Stimulated activated CD4-positive, alpha-beta T cell treated with anti-CD3 and anti-CD28 coated beads, Interleukin-12 subunit alpha, Interleukin-12 subunit beta, amount 100 ng/mL, for 4 hours (primary cell): ENCODE results near the gene ERI3.
A peak's percentile ranks its signal among the peaks of the same experiment; 100 is the strongest.
"Not testable (repeated sequence)": the region's sequence is repeated elsewhere in the genome, so short reads cannot be mapped to it uniquely, and the experiment has no call there.

Experiments
- DNase-seq: peaks from one replicate; pipeline ENCODE4 v3.0.0-alpha.2; 2020

ERI3 gene

DNA sequence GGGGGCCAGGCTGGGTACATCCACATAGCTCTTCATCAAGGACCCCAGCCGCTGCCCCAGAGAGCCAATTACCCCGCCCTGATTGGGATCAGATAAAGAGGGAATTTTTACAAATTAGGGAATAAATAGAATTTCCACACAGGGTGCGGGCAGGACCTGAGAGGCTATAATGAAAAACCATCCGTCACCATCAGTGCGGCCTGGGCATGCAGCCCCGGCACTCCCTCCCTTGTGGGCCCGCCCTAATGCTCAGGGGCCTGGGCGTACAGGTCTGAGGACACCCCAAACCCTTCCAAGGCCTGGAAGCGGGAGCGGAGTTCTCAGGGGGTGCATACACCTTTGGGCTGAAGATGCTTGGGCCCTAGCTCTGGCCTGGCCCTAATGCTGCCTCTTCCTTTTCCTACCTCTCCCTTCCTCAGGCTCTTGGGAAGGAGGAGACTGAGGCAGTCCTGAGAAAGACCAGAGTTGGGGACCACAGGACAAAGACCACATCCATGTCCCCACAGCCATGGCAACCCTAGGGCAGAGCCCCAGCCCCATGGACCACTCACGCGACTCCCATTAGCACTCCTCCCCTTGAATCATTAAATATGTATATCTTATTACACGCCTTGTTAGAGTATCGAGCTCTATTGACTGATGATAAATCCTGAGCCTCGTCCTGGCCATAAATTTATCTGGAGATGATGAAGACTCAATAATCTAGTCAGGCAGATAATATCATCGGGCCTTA is 125.5 kb downstream of the ERI3 start:
- DNase-seq, result no peak

DNA sequence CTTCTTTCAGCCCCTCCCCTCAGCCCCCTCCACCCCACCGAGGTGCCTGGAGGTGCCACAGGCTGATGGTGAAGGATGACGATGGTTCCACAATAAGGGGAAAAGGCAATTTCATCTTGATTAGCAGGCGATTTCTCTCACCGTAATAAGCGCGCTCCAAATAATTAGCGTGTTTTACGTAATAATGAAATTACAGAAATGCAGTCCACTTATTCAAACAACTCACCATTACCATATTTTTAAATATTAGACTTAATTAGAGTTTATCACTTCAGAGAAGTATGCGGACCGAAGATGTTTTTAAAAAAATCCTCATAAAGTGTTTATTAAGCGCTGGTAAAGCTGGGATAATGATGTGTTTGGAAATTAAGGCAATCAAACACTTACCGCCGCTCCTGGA is 126.8 kb downstream of the ERI3 start:
- DNase-seq, result no peak

DNA sequence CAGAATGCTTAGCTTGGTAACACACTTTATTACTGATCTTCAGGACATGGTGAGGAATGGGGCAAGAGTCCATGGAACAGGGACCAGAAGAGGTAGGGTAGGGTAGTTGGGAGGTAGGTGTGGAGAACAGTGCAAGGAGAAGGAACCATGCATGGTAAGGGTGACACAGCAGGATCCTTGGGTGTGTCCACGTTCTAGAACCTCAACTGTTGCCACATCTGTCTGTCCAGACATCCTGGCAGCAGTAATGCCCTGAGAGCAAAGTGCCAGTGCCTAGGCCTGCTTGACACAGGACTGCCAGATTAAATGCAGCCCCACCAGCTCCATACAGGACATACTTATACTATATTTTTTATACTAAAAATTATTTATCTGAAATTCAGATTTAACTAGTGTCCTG is 127.8 kb downstream of the ERI3 start:
- DNase-seq, result no peak

DNA sequence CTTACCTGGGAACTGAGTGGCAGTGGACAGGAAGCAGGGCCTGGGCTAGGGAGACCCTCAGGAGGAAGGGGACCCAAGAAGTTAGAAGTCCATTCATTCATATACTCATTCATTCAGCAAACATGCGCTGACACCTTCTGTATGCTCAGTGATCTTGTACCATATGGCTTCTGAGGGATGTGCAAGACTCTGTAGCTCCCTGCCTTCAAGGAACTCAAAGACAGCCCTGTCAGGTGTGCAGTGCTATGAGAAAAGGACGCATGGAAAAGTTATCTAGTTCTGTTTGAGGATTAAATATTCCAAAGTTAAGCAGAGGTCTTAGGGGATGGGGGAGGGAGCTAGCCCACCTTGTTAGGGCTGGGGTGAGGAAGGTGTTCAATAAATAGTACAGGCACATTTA is 129.3 kb downstream of the ERI3 start:
- DNase-seq, result no peak

DNA sequence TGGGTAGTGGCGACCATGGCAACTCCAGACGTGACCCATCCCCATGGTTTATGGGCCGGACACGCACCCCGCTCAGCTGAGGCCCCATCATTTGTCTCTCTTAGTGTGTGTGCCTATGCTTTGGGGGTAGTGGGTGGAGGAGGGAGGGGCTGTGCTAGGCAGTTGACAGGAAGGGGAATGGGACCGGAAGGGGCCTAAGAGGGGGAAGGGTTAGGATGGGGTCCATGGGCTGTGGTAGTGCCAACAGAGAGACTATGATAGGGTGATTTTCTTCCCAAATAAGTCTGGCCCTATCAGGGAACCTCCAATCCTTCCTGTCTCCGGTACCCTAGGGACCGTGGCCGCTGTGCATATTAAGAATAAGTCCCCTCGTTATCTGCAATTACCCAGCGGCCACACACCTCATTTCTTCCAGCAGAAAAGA is 131.9 kb downstream of the ERI3 start:
- no peak for DNase-seq

DNA sequence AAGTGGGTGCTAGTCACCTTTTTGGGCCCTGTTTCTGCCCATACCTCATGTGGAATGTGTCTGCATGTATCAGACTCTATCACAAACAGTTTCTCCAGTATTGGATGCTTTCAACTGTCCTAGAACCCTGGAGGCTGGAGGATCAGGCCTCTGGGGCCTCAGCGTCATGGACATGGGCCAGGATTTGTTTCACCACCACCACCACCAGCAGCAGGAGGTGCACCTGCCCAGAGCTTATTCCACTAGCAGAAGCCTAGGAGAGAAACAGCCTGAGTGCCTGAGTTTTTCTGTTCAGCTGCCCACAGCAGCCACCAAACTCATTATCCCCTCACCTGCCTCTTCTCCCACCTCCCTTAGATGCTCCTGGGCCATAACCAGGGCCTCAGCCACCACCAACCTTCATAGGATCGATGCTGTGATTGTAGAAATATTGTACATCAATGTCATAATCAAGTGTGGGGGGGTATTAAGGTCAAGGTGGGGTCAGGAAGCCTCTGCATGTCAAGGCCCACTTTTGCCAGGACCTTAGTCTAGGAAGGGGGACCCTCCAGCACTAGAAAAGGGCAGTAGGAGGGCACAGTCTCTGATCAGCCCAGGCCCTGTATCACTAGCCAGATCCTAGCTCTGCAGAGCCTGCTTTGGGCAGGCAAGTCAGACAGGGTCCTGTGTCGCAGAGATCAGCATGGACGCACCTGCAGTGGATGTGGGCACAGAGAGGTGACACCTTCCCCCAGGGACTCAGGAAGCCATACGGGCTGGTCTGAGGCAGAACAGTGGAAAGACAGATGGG is 132.5 kb downstream of the ERI3 start:
- DNase-seq, result no peak

DNA sequence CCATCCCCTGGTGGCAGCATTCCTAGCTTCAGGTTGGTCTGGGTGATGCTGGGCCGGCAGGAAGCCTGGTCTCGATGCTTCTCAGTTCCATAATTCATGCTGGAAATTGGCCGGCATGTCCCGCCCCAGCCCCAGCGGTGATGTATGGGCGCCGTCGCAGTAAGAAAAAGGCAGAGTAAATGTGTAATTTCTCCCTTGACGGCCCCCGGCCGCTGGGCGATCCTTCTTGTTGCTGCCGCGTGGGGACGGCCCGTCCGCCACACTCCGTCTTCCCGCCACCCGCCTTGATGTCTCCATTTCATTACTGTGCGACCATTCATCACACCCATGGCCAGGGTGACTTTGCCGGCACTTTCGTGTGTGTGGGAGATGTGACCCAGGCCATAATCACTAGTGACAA is 133.3 kb downstream of the ERI3 start:
- DNase-seq, result no peak

DNA sequence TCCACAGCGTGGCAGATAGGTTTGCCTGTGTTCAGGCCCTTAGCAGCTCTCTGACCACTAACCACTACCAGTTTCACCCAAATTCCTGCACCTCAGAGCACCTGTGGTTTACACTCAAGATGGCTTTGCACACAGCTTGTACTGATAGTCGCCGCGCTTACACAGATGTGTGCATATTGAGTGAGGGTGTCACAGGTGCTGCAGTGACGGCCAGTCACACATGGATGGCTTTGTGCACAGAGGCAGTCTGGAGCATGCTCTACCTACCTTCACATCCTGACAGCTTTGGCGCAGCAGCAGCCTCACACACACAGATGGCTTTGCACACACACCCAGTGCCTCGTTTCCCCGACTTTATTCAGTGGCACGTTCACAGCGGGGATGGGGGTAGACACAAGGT is 134.3 kb downstream of the ERI3 start:
- no peak for DNase-seq

DNA sequence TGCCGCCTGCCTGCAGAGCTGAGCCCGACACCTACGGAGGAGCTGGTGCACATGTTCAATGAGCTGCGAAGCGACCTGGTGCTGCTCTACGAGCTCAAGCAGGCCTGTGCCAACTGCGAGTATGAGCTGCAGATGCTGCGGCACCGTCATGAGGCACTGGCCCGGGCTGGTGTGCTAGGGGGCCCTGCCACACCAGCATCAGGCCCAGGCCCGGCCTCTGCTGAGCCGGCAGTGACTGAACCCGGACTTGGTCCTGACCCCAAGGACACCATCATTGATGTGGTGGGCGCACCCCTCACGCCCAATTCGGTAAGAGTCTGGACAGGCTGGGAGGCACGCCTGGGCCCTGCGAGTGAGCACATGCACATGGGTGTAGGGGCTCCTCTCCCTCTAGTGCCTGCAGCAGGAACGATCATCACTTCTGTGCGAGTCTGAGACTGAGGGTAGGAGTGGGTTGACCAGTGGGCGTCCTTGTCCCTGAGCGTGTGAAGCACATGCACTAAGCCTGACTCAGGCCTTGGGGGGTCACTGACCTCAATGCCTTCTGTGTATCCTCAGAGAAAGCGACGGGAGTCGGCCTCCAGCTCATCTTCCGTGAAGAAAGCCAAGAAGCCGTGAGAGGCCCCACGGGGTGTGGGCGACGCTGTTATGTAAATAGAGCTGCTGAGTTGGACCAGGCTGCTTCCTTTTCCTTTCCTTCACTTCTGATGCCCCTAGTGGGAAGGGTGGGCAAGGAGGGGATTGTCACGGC is 134.9 kb downstream of the ERI3 start:
- DNase-seq, result no peak

DNA sequence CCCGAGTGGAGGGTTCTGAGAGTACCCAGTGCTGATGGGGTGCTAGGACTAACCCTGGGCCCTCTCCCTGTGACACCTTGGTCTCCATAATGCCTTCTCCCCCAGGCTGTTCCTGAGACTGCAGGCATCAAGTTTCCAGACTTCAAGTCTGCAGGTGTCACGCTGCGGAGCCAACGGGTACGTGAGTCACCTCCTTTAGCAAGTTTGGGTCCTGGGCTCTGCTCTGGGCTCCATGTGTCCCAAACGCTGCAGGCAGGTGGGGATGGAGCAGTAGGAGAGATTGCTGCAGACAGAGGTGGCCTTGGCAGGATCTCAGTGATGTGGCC is 135.8 kb downstream of the ERI3 start:
- no peak for DNase-seq

DNA sequence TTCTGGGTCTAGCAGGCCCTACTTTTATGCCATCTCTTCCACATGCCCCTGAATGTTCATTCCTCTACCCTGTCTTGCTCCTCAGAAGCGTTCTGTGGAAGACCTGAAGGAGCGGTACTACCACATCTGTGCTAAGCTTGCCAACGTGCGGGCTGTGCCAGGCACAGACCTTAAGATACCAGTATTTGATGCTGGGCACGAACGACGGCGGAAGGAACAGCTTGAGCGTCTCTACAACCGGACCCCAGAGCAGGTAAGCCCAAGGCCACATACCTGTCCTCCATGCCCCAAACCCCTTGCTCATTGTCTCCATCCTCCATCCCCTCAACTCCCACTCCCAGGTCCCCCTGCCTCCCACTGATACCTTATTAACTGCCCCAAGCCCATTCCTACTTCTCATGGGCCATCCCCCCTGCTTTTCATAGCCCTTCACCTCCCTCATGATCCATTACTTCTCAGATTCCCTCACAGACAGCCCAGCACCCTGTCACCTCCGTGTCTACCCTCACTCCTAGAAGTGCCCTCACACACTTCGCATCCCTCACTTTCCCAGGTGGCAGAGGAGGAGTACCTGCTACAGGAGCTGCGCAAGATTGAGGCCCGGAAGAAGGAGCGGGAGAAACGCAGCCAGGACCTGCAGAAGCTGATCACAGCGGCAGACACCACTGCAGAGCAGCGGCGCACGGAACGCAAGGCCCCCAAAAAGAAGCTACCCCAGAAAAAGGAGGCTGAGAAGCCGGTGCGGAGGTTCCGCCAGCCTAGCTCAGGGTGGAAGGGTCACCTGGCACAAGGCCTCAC is 136.4 kb downstream of the ERI3 start:
- no peak for DNase-seq

DNA sequence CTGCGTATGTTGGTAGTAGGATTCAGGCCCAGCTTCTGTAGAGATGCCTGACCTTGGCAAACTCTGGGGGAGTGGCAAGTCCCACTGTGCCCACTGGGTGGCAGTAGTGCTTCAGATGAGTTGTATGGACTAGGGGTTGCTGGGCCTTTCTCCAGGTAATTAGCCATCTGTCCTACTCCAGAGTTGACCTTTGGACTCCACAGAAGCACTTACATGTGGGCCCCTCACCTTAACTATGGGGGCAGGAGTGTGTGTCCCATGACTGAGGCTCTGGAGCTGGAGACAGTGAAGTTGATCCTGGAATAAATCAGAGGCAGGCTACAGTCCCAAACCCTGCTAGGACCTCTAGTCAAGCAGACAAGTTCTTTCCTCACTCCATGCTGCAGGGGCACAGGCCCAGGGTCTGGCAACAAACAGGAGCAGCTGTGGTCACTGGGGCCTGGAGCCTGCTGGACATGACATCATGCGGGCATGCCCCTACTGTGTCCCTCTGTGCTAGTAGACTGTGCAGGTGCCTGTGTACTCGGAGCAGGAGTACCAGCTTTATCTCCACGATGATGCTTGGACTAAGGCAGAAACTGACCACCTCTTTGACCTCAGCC is 137.1 kb downstream of the ERI3 start:
- peak; percentile 73 for DNase-seq

DNA sequence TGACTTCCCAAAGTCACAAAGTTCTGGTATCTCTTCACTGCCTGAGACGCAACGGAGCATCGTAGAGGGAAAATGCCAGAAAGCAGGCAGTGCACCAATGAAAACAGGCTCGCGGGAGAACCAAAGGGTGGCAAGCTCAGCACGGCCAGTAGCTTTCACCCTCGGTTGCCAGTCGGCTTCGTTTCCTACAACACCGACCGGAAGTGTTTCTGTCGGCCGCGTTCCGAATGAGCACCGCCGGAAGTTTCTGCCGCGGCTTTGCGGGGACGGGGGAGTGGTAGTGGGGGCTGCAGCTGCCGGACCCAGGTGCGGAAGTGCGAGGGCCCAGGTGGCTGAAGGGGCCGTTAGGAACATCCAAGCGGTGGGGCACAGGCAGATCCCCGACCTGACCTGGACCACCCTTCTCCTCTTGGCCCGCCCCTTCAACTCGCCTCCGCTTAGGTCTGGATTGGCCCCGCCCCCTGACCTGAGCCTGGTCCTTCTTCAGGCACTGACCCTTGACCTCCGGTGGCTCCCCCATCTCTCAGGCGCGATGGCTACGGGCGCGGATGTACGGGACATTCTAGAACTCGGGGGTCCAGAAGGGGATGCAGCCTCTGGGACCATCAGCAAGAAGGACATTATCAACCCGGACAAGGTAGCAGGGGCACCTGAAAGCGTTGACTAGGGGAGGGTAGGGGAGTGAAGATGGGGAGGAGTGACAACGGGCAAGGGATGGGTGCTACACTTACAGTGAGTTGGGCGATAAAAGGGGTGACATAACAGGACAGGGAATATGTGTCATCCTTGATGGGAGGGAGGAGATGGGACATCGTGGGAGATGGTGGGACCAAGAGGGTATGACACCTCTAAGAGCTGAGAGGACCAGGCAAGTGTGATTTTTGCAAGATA is 141.6 kb downstream of the ERI3 start, which contains the start of gene DMAP1:
TSS of gene DMAP1 (plus strand) at position 250 of the 891 bp plus-strand sequence. CDS start at position 533, 283 bp downstream.
- DNase-seq, result peak; percentile 80

DNA sequence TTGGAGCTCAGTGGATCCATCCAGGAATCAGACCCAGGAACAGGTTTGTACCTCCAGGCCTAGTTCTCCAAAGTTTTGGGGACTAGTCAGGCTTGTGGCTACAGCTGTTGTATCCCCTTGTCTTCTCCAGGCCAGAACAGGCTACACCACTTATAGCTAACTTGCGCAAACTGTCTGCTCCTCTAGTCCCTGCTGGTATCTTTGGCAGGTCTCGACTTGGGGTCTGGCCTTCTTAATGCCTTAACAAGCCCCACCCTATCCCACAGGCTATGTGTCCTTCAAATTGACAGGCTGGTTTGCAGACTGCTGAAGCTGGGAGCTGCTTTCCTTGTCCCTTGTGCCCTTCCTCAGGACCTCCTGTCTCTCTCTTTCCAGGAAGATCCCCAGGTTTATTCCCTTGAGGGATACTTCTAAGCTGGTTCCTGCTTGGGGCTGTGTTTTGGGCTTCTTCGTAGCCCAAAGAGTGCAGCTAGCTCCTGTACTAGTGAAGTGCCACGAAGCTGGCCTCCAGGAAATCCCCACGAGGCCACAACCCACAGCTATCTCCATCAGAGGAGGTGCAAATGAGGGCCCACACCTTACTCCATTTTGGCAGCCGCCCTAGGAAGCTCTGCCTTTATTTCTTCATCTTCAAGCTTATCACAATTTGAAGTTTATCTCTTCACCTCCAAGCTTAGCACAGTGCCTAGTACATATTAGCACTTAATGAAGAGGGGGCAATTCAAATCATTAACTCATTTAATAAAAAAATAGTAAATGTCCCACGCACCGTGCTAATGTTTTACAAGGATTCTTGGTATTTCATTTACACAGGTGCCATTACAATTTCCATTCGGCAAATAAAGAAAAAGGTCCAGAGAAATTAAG is 142.5 kb downstream of the ERI3 start:
- peak; percentile 18 for DNase-seq

DNA sequence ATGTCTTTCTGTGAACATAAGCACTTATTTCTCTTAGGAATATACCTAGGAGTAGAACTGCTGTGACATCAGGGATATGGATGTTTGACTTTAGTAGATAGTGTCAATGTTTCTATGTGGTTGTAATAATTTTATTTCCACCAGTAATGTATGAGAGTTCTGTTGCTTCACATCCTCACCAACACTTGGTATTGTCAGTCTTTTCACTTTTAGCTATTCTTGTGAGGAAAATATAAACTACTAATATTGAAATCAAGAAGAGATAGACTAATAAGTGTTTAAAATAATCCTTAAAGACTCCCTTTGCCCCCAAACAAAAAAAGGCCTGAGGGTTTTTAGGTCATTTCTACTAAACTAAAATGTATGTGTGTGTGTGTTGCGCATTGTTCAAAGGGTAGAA is 144.5 kb downstream of the ERI3 start:
- no peak for DNase-seq

DNA sequence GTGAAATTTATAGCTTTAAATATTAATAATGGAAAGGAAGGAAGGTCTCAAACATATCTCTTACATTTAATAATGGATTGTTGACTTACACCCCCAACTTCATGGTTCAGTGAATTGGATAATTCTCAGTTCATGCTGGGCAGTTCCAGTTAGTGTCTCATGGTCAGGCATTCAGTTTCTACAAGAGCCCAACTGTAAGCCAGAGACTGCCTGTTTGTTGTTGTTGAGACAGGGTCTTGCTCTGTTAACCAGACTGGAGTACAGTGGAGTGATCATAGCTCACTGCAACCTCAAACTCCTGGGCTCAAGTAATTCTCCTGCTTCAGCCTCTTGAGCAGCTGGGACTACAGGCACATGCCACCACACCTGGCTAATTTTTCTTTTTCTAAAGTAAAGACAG is 146.8 kb downstream of the ERI3 start:
- DNase-seq, result no peak

DNA sequence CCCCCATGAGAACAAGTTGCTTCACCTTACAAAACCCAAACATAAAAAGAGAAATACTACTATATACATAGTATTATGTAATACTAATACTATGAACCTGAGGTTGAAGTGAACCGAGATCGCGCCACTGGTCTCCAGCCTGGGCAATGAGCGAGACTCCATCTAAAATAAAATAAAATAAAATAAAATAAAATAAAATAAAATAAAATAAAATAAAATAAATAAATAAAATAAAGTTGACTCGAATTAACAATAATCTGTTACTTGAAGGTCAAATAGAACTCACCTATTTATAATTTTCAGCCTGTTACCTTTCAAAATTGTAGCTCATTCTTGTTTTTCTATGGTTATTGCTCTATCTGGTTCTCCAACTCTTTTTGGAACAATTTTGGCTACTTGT is 148.5 kb downstream of the ERI3 start:
- not testable (repeated sequence) for DNase-seq

DNA sequence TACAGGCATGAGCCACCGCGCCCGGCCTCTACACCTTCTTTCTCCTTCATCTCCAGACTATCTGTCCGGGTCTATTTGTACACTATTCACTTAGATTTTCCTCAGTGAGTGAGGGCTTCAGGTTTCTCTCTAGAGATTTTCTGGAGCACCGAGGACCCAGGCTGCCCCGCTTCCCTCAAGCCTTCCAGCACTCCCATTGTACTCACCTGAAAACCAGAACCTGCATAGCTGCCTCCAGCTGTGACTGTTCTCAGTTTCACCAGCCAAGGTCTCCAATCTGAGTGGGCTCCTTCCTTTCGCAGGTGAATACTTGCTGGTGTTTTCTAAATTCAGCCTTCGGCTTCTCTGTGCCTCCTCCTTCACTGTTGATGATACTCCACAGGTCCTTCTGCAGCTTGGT is 154.7 kb downstream of the ERI3 start:
- no peak for DNase-seq

DNA sequence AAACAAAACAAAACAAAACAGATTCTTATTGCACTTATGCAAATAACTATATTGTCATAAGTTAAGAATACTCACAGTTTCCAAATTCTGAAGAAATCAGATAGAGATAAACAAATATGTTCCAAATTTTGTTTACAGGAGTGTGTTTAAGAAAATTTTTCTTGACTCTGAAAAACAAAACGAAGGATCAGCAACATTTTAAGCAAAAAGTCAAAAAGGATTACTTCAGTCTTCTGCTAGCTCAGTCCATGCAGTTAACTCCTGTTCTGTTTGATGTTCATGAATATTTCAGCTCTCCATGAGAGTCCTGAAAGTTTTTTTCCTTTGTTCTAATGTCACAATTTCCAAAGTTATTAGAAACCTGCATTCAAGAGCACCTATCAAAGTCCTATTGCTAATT is 180.4 kb downstream of the ERI3 start:
- DNase-seq, result no peak
